Retinal pigment epithelial cell (primary cell): ENCODE measurements around the gene CHD5.

ENCODE experiments used
- DNase-seq: peaks from one replicate; pipeline ENCODE4 v3.0.0-alpha.2; 2010; ENCODE audit warnings: low read depth
- H3K4me3 ChIP-seq: 2 replicates; pipeline ENCODE4 v1.5.1; 2011; ENCODE audit warnings: mild to moderate bottlenecking, low read length, control low read depth, moderate library complexity
- CTCF ChIP-seq: conservative IDR thresholded peaks from 2 replicates; pipeline ENCODE4 v1.5.1; 2011; ENCODE audit warnings: low read depth, low read length, control low read depth, inconsistent platforms

CHD5 gene

GRCh38 chr1:6126028-6126427 is 54.1 kb downstream of the CHD5 start:
- no peak for TF ChIP-seq CTCF
- DNase-seq: no peak
- no peak overlapping the region for H3K4me3 ChIP-seq

GRCh38 chr1:6125366-6125765 is 54.8 kb downstream of the CHD5 start:
- no peak for DNase-seq
- H3K4me3 ChIP-seq: no peak overlapping the region
- TF ChIP-seq CTCF: no peak

GRCh38 chr1:6124746-6125365 is 55.3 kb downstream of the CHD5 start:
- no peak for DNase-seq
- TF ChIP-seq CTCF: no peak
- H3K4me3 ChIP-seq: no peak overlapping the region

GRCh38 chr1:6124341-6124740 is 55.8 kb downstream of the CHD5 start:
- H3K4me3 ChIP-seq: no peak overlapping the region
- DNase-seq: no peak
- TF ChIP-seq CTCF: no peak

GRCh38 chr1:6123816-6124215 is 56.3 kb downstream of the CHD5 start:
- no peak overlapping the region for H3K4me3 ChIP-seq
- no peak for TF ChIP-seq CTCF
- DNase-seq: no peak

GRCh38 chr1:6123083-6123482 is 57.0 kb downstream of the CHD5 start:
- no peak for DNase-seq
- no peak for TF ChIP-seq CTCF
- no peak overlapping the region for H3K4me3 ChIP-seq

GRCh38 chr1:6121651-6122370 is 58.3 kb downstream of the CHD5 start:
- no peak overlapping the region for H3K4me3 ChIP-seq
- DNase-seq: no peak
- TF ChIP-seq CTCF: no peak
